HG02678 (cell line): ENCODE results near the gene GRM1.

Experiments used
- ATAC-seq: cut with Tn5 transposase; IDR thresholded peaks from one replicate; pipeline ENCODE4 v1.9.1; 2021; ENCODE audit warnings: mild to moderate bottlenecking, moderate library complexity; ENCODE audit not compliant: unreplicated experiment

GRM1 gene

GRCh38 chr6:146434732-146435390 lies 406.0 kb downstream of the GRM1 start:
- no peak for ATAC-seq

GRCh38 chr6:146441907-146442306 lies 413.0 kb downstream of the GRM1 start:
- no peak for ATAC-seq

GRCh38 chr6:146444189-146444588 lies 415.3 kb downstream of the GRM1 start:
- ATAC-seq: no peak

- ATAC-seq: no peak
Observed at GRCh38 chr6:146445233-146445632, 416.4 kb downstream of the GRM1 start.

- ATAC-seq: no peak
Observed at GRCh38 chr6:146456886-146457285, 428.0 kb downstream of the GRM1 start.

- no peak for ATAC-seq
Observed at GRCh38 chr6:146460941-146461340, 432.1 kb downstream of the GRM1 start.

- no peak for ATAC-seq
Observed at GRCh38 chr6:146470091-146470770, 441.4 kb downstream of the GRM1 start.

GRCh38 chr6:146472918-146473317 lies 444.1 kb downstream of the GRM1 start:
- ATAC-seq: no peak

- ATAC-seq: no peak
Observed at GRCh38 chr6:146481527-146481926, 452.7 kb downstream of the GRM1 start.

- ATAC-seq: no peak
Observed at GRCh38 chr6:146484411-146484810, 455.5 kb downstream of the GRM1 start.
